HUDEP-2 (cell line): ENCODE measurements around the gene SDF2.
A peak's percentile ranks its signal among the peaks of the same experiment; 100 is the strongest.
"Not testable (repeated sequence)": the region's sequence is repeated elsewhere in the genome, so short reads cannot be mapped to it uniquely, and the experiment has no call there.

Experiments
- DNase-seq, 76 experiments: peaks; one replicate each; lab custom pipeline; 2025; ENCODE audit not compliant: unreplicated experiment in 76 of 76; lab: John Stamatoyannopoulos, UW

Gene SDF2

DNA sequence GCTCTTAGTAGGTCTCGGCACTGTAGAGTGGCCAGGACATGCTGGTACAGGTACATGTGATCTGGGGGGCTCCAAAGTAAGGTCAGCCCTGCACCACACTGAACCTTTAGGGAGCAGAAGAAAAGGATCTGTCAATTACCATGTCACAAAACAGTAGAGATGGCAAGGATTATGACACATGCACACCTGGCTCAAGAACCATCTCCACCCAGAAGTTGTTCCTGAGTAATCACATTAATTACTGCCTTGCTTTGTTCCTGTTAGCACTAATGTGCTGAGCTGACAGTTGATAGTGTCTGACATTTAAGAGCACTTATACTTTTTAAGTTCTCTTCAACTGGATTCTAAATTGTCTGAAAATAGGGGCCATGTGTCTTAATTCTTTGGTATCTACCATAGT, 26.2 kb downstream of the SDF2 start:
- DNase-seq: no peak

DNA sequence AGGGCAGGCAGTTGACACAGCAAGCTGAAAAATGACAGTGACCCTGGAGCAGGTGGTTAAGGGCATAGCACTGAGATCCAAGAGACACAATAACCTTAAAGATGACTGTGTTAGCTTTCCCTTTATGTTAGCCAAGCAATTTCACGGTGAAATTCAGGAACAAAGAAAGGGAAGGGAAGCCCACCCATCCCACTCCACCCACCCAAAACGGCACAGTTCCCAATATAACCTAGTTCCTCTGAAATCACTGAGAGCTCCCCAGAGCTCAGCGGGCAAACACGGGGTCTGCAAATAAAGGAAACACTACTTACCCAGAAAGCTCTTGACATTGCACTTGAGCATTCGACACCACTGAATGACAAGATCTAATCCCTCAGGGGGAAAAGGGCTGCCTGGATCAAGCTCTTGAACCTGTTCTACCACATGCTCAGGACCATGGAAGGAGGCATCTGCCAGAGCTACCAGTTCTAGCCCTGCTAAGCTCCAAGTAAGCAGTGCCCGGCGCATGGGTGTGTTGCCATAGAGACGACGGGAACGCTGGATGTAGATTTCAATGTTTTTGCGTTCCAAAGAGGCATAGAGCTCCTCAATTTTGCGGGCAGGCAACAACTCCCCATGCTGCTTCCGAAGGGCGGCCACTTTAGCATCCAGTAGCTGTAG, 27.4 kb downstream of the SDF2 start:
- no peak for DNase-seq

DNA sequence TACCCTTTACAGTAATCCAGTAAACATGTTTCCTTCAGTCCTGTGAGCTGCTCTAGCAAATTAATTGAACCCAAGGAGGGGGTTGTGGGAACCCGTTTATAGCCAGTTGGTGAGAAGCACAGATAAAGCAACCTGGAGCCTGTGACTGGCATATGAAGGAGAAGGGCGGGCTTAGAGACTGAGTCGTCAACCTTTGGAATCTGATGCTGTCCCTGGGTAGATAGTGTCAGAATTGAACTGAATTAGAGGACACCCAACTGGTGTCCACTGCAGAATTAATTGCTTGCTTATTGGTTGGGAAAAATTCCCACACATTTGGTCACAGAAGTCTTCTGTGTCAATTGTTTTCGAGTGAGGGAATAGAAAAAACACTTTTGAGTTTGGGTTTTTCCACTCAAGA, 34.9 kb downstream of the SDF2 start:
- no peak for DNase-seq

DNA sequence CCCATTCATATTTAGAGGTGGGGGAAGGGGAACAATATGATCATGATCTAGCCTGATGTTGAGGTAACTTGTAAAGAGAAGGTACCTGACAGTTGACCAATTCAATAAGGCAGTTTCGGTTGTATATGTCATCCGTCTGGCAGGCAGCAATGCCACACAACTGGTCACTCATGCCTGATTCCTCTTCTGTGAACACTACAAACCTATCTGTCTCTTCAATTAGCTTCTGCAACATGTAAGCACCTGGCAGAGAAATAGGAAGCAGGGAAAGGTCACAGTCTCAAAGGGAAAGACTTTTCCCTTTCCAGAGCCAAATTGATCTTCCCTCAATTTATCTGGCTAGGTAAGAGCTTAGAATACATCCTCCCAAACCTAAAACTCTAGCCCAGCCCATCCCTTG, 37.6 kb downstream of the SDF2 start:
- no peak for DNase-seq

DNA sequence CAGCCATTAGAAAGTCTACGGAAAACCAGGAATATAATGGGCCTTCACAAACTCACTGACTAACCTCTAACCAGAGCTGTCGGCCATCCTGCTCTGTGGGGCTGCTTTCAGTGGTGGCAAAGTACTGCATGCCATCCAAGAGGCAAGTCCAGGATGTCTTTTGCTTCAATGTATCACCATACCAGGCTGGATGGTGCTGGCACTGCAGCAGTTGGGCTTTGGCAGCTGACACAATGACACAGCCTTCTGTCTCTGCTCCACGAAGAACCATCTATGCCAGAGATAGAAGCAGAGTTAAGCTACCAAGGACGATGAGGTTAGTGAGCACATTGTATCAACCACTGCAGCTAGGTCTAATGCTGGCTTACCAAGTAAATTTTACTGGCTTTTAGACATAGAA, 38.0 kb downstream of the SDF2 start:
- DNase-seq: no peak

DNA sequence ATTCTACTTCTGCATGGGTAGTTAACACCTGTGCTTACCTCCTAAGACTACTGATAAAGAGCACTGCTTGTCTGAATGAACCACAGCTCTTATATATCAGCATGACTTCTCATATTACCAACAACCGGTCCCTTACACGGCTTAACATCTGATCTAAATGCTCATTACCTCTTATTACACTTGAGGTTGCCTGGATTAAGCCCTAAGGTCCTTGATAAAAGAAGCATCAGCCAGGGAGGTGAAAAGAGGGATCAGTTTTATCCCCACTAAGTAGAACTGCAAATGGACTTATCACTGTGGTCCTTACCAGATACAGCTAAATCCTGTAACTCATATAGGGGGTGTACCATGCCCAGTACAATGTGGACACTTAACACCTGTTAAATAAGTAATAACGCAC, 39.5 kb downstream of the SDF2 start:
- no peak for DNase-seq

DNA sequence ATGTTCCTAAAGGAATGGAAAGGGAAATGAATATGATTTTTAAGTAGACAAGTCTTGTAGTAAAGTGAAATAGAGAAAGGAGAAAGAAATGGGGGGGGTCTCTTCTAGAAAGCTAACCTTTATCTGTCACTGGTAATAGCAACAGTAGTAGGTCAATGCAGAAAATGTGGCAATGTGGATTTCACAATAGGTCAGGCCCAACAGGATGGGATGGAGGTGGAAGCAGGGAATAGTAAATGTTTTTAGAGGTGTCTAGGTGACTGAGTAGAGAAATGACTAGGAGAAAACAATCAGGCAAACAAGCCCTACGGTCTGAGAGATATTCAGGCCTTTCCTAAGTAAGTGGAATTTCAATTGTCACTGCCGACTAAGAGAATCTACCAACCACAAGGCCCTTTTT, 41.7 kb downstream of the SDF2 start:
- DNase-seq: no peak

DNA sequence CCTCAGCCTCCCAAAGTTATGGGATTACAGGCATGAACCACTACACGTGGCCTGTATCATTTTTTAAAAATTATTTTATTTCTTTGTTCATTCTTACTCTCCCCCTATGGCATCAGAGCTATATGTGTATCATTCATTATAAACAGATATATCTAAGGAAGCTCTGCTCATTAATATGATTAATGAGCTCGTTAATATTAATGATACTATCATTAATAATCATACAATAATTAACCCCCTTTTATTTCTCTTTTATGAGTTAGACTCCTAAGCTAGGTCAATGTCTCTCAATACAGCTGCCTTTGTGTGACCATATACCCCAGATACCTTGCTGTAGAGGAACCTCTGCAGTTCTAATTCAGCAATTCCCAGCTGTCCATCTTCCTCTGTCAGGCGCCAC, 43.2 kb downstream of the SDF2 start:
- DNase-seq: no peak

DNA sequence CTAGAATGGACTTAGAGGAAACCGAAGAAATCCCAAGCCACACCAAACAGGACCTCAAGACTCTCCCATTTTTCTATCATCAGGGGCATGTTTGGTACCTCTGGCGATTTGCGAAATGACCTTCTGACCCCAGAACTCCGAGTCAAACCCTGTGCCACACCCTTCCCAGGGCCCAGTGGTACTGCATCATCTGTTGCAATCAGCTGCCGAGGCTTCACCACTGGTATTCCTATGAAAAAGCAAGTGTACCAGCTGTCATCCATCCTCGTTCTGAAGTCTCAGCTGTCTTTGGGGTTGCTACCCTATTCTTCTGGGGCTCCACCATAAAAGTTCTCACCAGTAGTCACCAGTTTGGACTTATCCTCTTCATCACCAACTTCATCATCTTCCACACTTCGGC, 45.4 kb downstream of the SDF2 start:
- no peak for DNase-seq

DNA sequence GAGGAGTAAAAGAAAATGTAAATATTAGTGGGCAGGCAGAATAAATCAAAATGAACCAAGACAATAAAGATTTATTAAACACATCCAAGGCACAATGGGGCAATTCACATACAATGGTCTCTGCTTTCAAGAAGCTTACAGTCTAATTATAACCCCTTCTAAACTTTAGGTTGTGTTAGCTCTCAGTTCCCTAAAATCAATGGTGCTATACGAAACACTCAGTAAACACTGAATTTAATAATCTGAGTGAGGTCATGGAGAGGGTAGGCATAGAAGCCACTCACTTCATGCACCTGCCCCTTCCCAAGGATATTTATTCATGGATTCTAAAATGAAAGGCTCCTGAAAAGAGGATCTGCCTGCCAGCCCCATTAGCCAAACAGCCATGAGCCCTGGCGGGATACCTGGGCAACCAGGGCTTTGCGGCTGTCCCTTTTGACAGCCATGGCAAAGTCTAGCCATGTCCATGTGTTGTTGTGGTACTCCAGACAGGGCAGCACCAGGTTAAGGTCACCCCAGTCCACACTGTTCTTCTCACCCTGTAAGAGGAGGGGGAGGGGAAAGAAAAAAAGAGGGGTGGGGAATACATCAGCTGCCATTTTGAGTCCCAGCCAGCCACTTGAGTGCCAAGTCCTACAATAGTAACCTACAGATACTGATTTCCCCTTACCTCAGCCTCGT, 46.3 kb downstream of the SDF2 start:
- no peak for DNase-seq

DNA sequence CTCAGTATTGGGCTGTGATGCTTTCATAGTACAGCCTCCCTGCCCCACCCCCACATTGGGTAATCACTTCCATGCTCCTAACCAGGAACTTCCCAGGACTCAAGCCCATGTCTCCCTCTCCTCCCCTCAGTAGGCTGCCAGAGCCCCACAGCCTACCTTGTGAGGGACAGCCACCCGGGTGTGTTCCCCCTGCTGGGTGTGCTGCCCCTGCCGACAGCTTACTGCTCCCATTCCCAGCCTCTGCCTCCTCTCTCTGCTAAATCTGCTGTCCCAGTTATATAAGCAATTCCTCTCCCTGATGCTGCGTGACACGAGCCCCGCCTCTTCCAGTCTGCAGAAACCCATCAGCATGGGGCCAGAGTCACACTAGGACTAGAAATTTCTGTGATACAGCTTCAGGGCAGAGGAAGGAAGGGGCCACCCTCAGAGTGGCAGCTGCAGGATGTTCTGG, 47.8 kb downstream of the SDF2 start, which contains the start of gene RSKR:
Gene RSKR (minus strand): TSS at position 255 of the 451 bp plus-strand sequence. CDS start 24 bp downstream, at position 231.
- no peak for DNase-seq

DNA sequence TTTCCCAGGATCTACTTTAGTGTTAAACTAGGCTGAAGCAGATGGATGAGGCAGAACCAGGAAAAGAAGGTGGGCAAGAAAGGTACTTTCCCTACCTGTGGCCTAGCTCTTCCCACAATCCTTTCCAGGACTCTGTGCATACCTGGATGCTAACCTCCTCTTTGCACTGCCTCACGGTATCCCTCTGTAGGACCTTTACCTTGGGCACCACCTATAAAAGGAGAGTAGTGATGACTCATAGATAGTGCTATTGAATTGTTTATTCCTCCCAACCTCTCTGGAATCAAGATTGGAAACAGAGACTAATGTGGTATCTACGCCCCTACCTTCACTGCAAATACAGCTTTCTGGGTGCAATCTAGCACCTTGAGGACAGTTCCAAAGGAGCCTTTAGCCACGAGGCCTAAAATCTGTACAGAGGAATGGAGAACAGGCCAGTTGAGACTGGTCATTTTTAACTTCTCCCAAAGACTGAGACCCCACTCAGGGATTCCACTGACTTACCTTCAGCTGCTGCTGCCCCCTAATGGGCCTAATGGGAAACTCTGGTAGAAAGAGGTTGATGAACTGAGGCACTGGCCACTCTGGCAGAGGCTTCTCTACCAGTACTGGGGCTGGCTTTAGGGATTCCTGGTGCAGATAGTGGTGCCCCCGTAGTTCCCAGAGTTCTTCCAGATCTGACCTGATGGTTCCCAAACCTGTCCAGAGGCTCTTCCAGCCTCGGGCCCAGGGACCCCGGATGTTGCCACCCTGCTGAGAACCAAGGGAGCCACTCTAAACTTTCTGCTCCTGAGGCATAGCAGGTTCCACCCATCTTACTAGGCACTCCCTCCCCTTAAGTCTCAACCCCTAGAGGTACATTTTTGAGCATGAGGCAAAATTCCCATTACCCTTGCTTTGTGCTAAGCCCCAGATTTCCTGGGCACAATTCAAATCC, 48.5 kb downstream of the SDF2 start:
- peak in 11 of 76 experiments; percentile 0 to 26 (median 8) for DNase-seq

DNA sequence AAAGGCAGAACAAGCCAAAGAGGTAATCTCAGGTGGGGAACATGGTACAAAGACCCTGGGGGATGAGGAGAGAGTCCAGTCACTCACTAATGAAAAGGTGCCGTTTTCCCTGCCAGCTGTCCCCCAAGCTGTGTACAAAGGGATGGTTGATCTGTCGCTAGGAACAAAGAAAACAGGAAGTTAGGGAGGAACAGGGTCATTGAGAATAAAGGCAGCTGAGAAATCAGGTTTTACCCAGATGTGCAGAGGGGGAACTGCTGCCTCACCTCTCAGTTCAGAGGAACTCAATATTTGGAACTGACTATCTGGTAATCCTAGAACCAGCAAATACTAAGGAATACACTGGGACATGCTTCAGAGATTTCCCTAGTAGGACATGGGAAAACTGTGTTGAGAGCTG, 49.2 kb downstream of the SDF2 start:
- DNase-seq: no peak

DNA sequence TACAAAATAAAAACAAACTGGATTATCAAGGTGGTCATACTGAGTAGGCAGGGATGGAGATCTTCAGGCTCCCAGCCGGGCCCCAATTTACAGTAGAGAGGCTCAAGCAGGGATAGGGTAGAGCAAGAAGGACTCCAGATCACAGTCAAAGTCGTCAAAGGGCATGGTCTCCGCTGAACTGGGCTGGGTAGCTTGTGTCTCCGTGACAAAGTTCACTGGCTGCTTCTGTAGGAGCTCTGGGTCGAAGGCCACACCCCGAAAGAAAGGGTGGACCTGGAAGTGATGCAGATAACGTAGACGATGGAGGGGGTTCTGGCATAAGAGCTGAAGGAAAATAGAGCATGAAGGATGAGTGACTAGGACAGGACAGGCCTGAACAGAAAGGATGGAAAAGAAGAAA, 51.3 kb downstream of the SDF2 start:
- no peak for DNase-seq

DNA sequence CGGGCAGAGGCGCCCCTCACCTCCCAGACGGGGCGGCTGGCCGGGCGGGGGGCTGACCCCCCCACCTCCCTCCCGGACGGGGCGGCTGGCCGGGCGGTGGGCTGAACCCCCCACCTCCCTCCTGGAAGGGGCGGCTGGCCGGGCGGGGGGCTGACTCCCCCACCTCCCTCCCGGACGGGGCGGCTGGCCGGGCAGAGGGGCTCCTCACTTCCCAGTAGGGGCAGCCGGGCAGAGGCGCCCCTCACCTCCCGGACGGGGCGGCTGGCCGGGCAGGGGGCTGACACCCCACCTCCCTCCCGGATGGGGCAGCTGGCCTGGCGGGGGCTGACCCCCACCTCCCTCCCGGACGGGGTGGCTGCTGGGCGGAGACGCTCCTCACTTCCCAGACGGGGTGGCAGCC, 57.7 kb downstream of the SDF2 start:
- DNase-seq: not testable (repeated sequence)

DNA sequence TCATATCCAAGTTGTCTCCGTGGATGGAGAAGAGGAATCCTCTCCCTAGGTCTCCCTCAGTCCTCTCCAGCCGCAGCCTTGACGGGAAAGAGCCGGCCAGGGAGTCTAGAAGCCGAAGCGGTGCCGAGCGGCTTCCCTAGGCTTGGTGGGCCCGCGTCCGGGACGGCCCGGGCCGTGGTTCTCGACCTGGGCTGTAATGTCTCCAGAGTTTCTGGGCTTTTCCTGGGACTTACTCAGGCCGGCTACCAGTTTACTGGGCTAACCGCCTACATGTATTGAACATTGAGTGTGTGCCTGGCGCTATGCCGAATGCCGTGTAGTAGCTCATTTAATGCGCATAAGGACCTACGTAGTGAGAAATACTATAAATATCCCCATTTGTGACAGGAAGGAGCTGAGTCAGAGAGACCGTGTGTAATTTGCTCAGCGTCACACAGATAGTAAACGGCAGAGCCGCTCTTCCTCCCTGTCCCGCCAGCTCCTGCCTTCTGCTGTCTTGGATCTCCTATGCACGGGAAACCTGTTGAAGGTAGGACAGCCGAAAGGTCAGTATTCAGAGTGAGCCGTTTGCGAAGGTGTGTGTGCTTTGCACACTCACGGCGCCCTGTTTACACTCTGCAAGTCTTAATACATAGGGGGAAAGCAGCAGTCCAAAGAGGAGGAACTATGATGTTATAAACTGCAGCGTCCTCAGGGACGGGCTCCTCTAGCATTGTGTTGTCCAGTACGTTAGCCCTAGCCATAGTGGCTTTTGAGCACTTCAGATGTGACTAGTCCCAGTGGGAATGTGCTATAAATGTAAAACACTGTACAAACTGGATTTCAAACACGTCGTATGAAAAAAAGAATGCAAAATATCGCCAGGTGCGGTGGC, 62.2 kb downstream of the SDF2 start:
- DNase-seq: peak in 61 of 76 experiments; percentile 4 to 75 (median 43)

DNA sequence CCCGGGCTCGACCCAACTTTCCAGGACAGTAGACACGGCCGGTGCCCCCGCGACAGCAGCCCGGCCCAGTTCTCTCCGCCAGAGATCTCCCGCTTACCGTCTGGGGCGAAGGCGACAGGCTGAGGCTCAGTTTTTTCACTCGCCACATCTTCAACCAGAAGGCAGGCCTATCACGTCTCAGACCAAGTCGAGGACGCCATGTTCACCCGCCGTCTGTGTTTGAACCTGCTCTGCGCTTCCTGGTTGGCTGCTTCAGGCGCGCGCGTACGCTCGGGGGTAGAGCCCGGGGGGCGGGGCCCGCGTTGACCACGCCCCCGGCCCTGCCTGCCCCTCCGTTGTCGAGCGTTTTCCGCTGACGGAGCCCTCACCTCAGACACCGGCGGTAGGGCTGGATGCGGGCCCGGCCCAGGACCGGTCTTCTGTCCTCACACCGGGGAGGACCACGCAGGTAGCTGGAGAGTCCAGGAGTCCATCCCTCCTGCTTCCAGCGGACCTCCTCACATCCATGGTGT, 62.9 kb downstream of the SDF2 start, which contains the start of gene SPAG5:
Gene SPAG5 (minus strand): TSS at position 227 of the 512 bp plus-strand sequence. CDS start 79 bp downstream, at position 148.
- peak in 75 of 76 experiments; percentile 42 to 92 (median 87) for DNase-seq

DNA sequence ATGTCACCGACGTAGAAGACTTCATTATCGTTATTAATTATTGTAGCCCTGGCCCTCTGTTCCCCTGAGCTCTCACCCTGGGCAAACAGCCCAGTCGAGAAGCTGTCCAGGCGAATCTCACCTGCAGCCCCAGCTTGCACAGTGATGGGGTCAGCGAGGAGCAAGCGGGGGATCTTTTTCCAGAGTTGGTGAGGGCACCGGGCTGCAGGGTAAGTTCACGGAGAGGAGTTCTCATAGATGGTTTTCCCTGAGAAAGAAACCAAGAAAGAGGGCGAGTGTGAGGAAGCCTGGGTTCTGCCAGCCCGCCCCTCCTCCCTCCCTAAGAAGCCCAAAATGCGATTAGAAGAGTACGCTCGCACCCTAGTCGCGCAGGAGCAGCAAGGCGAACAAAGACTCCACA, 63.3 kb downstream of the SDF2 start:
- peak in 1 of 76 experiments; percentile 14 for DNase-seq
